ENCODE measurements around the gene GSTK1.
A peak's percentile ranks its signal among the peaks of the same experiment; 100 is the strongest.
"Not testable (repeated sequence)": the region's sequence is repeated elsewhere in the genome, so short reads cannot be mapped to it uniquely, and the experiment has no call there.

GSTK1 gene

GRCh38 chr7:143238289-143238980, 24.8 kb upstream of the GSTK1 start:
- no peak for DNase-seq (ENCODE audit: low read depth)

DNA sequence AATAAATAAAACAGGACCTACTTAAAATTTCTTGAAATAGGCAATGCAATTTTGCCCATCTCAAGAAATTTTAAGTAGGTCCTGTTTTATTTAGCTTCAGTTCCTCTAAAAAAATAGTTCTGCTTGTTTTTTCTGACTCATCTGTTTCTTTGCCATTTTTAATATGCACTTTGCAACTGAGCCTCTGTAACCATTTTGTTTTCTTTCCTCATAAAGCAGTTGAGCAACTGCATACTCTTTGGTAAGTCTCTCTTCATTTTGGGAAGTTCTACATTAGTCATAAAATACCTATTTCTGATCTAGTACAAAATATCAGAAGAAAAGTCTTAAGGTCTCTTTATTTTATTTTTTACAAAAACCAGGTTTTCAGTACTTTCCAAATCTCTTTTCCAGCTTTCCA, 23.4 kb upstream of the GSTK1 start:
- peak; percentile 63 for DNase-seq (ENCODE audit: low read depth)

DNA sequence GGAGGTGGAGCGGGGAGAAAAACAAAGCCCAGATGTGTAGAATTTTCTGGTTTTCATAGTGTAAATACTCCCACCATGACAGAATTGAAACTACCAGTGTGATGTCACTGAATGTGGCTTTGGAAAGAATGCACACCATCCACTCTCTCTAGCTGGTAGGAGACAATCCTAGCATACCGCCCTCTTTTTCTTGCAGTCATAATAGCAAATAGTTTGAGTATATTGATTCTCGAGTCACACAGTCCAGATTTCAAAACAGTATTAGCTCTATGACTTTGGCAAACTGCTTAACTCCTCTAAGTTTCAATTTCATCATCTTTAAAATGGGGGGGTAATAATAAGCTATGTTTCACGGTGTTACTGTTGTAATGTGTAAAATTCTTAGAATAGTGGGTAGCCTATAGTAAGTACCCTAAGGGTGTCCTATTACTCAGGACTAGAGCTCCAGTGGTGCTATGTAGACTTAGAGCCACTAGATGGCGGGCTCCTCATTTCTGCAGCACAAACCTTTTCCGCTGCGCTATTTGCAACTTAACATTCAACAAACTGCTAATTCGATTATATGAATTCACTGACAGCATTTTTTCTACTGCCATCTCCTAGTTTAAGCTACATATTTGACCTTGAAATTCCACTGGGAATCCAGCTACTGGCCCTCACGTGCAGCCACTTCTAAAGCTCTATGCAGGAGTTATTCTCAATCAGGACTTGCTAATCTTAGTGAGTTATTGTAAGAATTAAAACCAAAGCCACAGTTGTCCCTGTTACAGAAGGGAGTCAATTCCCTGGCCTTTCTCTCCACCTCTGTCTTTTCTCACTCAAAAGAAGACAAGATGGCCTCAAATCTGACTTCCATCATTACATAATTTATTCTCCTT, 22.7 kb upstream of the GSTK1 start:
- DNase-seq (ENCODE audit: low read depth), result peak; percentile 76

- DNase-seq (ENCODE audit: low read depth), result no peak
Measured at GRCh38 chr7:143242306-143242705, 20.9 kb upstream of the GSTK1 start.

DNA sequence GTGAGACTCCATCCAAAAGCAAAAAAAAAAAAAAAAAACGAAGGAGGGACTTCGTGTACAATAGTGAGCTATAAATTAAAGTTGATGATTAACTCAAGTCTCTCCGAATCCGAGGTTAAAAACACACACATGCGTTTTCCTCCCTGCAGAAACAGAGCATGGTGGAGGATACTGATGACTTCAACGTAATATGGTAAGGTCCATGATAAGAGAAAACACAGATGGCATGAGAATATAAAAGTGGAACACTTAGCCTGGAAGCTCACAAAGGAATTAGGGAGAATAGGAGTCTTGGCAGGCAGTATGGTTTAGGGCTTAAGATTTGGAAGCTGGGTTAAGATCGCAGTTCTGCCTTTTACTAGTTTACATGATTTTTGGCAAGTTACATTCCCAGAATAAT, 20.1 kb upstream of the GSTK1 start:
- DNase-seq (ENCODE audit: low read depth), result no peak

DNA sequence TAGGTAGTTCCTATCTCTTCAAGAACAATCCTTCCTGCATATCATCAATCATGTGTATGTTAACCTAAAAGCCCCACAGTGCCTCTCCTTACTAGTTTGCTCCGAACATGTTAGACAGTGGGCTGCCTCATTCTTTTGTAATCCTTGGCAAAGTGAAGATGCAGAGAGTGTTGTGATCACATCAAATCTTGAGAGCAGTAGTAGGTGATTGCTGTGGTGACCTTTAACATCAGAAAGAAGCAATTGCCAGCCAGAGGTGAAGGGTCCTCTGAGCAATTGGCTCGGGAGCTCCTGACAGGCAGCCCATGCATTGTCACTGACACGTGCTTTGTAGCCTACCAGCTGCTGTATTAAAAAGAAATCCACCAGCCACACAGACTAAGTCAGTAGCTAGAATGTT, 19.6 kb upstream of the GSTK1 start:
- no peak for DNase-seq (ENCODE audit: low read depth)

GRCh38 chr7:143244321-143244720, 18.9 kb upstream of the GSTK1 start:
- no peak for DNase-seq (ENCODE audit: low read depth)

DNA sequence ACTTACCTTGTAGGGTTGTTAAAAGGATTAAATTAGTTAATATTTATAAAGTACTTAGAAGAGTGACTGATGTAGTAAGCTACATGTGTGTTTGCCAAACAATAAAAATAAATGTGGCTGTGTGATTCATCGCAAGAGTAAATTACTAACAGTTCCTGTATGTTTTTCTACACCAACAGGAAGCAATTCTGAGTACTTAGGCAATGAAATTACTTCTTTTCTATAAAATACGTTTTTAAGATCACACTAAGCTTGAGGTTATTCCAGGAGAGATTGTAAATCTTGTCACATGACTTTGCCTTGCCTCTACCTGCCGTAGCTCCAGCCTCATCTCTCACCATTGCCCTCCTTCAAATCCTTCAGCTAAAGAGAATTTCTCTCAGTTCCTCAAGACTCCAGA, 18.1 kb upstream of the GSTK1 start:
- peak; percentile 48 for DNase-seq (ENCODE audit: low read depth)

- DNase-seq (ENCODE audit: low read depth), result no peak
Measured at GRCh38 chr7:143247372-143247771, 15.9 kb upstream of the GSTK1 start.

GRCh38 chr7:143248761-143249354, 14.4 kb upstream of the GSTK1 start:
- DNase-seq (ENCODE audit: low read depth), result no peak

- no peak for DNase-seq (ENCODE audit: low read depth)
Measured at GRCh38 chr7:143250199-143250598, 13.0 kb upstream of the GSTK1 start.

GRCh38 chr7:143250822-143251221, 12.4 kb upstream of the GSTK1 start:
- no peak for DNase-seq (ENCODE audit: low read depth)

GRCh38 chr7:143252006-143252405, 11.2 kb upstream of the GSTK1 start:
- no peak for DNase-seq (ENCODE audit: low read depth)

DNA sequence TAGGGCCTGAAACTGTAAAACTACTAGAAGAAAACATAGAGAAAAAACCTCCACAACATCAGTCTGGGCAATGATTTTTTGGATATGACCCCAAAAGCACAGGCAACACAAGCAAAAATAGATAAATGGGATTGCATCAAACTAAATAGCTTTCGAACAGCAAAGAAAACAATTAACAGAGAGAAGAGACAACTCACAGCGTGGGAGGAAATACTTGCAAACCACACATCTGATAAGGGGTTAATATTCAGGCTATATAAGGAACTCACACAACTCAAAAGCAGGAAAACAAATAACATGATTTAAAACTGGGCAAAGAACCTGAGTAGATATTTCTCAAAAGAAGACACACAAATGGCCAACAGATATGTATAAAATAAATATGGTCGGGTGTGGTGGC, 7.7 kb upstream of the GSTK1 start:
- DNase-seq (ENCODE audit: low read depth), result peak; percentile 81

GRCh38 chr7:143256325-143256724, 6.9 kb upstream of the GSTK1 start:
- no peak for DNase-seq (ENCODE audit: low read depth)

GRCh38 chr7:143256932-143257331, 6.3 kb upstream of the GSTK1 start:
- no peak for DNase-seq (ENCODE audit: low read depth)

GRCh38 chr7:143257501-143257900, 5.7 kb upstream of the GSTK1 start:
- no peak for DNase-seq (ENCODE audit: low read depth)

- DNase-seq (ENCODE audit: low read depth), result peak; percentile 37
Measured at GRCh38 chr7:143258831-143259230, 4.4 kb upstream of the GSTK1 start.

- DNase-seq (ENCODE audit: low read depth), result no peak
Measured at GRCh38 chr7:143259765-143260164, 3.5 kb upstream of the GSTK1 start.

- no peak for DNase-seq (ENCODE audit: low read depth)
Measured at GRCh38 chr7:143261901-143262300, 1.3 kb upstream of the GSTK1 start.

GRCh38 chr7:143264196-143264568, 941 bp downstream of the GSTK1 start:
- DNase-seq (ENCODE audit: low read depth), result not testable (repeated sequence)

DNA sequence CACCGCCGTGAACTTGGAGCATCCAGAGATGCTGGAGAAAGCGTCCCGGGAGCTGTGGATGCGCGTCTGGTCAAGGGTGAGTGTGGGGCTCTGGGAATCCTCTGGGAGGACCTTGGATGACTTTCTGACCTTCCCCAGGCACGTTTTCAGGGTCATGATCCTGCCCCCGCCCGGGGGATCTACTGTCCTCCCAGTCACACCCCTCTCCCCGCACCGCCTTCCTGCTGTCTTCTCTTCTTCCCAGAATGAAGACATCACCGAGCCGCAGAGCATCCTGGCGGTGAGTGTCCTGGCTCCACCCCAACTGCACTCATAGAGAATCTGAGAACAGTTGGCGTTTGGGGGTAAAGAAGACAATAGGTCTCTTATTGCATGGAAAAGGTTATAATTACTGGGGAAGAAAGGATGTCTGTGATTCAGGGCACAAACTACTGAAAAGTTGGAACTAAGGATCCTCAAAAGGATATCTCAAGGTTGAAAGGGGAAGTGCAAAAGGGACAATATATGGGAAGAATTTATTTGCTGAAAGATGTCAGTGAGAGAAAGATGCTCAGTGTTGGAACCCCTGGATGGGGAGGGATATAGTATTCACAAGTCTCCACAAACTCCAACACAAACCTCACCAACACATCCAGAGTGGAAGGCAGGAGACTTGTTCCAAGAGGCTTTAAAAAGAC, 1.9 kb downstream of the GSTK1 start:
- no peak for DNase-seq (ENCODE audit: low read depth)

- no peak for DNase-seq (ENCODE audit: low read depth)
Measured at GRCh38 chr7:143269251-143269650, 6.0 kb downstream of the GSTK1 start.
